GM12878 (cell line): Measurements from ENCODE around the gene PTGES2. TPM values are rescaled to one million over a fixed set of nuclear protein-coding genes. Genes with fewer than 3 reads are reported as not detected.

Experiments
- BCL11A ChIP-seq: IDR thresholded peaks from 2 replicates; pipeline ENCODE4 v1.6.1; 2011; ENCODE audit warnings: low read depth, low read length
- BHLHE40 ChIP-seq, 2 experiments: fragments of 450-650 bp in 1 of 2; IDR thresholded peaks; 2 replicates each; pipeline ENCODE4 v1.6.1; 2011 to 2017; ENCODE audit warnings: low read depth in 2 of 2, borderline replicate concordance in 1 of 2, improper control_type of control experiment in 1 of 2, low read length in 1 of 2, mild to moderate bottlenecking in 1 of 2
- CBFB ChIP-seq: IDR thresholded peaks from 2 replicates; pipeline ENCODE4 v1.6.1; 2016; ENCODE audit warnings: antibody characterized with exemption, low read depth
- CEBPB ChIP-seq, 2 experiments: fragments of 150-350 bp in 1 of 2; IDR thresholded peaks; 2 replicates each; pipeline ENCODE4 v1.6.1; 2012 to 2014; ENCODE audit warnings: low read depth in 2 of 2, low read length in 2 of 2, borderline replicate concordance in 1 of 2, inconsistent platforms in 1 of 2
- E2F4 ChIP-seq: IDR thresholded peaks from 2 replicates; pipeline ENCODE4 v1.6.1; 2012; ENCODE audit warnings: low read depth, low read length, improper control_type of control experiment
- HCFC1 ChIP-seq: fragments of 150-350 bp; IDR thresholded peaks from 2 replicates; pipeline ENCODE4 v1.6.1; 2014; ENCODE audit warnings: low read length
- IRF4 ChIP-seq: IDR thresholded peaks from 2 replicates; pipeline ENCODE4 v1.6.1; 2011; ENCODE audit warnings: low read depth, low read length
- MAX ChIP-seq: IDR thresholded peaks from 2 replicates; pipeline ENCODE4 v1.6.1; 2012; ENCODE audit warnings: low read depth, low read length, improper control_type of control experiment
- MEF2A ChIP-seq: IDR thresholded peaks from 2 replicates; pipeline ENCODE4 v1.6.1; 2011; ENCODE audit warnings: low read depth, mild to moderate bottlenecking, low read length, moderate library complexity; ENCODE audit not compliant: insufficient read depth
- NFYA ChIP-seq: IDR thresholded peaks from 2 replicates; pipeline ENCODE4 v1.6.1; 2011; ENCODE audit warnings: low read depth, mild to moderate bottlenecking, low read length, improper control_type of control experiment, borderline replicate concordance
- PAX8 ChIP-seq: fragments of 450-650 bp; IDR thresholded peaks from 2 replicates; pipeline ENCODE4 v1.6.1; 2017; ENCODE audit warnings: mild to moderate bottlenecking, moderate library complexity
- PML ChIP-seq: IDR thresholded peaks from 2 replicates; pipeline ENCODE4 v1.6.1; 2012; ENCODE audit warnings: low read length, inconsistent platforms
- POLR2A ChIP-seq: IDR thresholded peaks from 2 replicates; pipeline ENCODE4 v1.6.1; 2011; ENCODE audit warnings: low read depth, mild to moderate bottlenecking, low read length
- POU2F2 ChIP-seq: IDR thresholded peaks from 3 replicates; pipeline ENCODE4 v1.6.1; 2011; ENCODE audit warnings: low read depth, mild to moderate bottlenecking, low read length, borderline replicate concordance
- RFX5 ChIP-seq: IDR thresholded peaks from 2 replicates; pipeline ENCODE4 v1.6.1; 2011; ENCODE audit warnings: low read depth, low read length, improper control_type of control experiment
- SMARCA5 ChIP-seq: fragments of 450-650 bp; IDR thresholded peaks from 2 replicates; pipeline ENCODE4 v1.6.1; 2017; ENCODE audit warnings: mild to moderate bottlenecking
- polyA plus RNA-seq, 11 experiments: library from polyadenylated mRNA; depleted of rRNA in 4 of 11; unstranded in 6 of 11; stranded (reverse) in 5 of 11; fragments of >200 nt; fragmentation: Nextera tagmentation in 4 of 11; fragmentation: Illumina TruSeq in 1 of 11; extraction: Ambion mirVana in 4 of 11; extraction: Trizol in 1 of 11; gene quantifications; 1 replicate in 1 of 11; 2 replicates in 10 of 11; pipeline versions ENCODE4 v1.2.1 to v1.2.3, GENCODE V29; 2011 to 2016; ENCODE audit warnings: inconsistent platforms in 2 of 11, missing spikeins in 2 of 11, low read depth in 1 of 11
- total RNA-seq, 4 experiments: library from RNA; depleted of rRNA in 3 of 4; stranded (reverse); fragments of >200 nt in 3 of 4; fragmentation: Illumina TruSeq in 1 of 4; extraction: Trizol in 1 of 4; gene quantifications; 2 replicates each; pipeline versions ENCODE4 v1.2.1 to v1.2.3, GENCODE V29; 2013 to 2021
- TF ChIP-seq, protein P1 (sequence below), 3 experiments: IDR thresholded peaks in 2 of 3; conservative IDR thresholded peaks in 1 of 3; 2 replicates each; pipeline ENCODE4 v1.5.1; 2011; ENCODE audit warnings: low read depth in 3 of 3, low read length in 3 of 3, mild to moderate bottlenecking in 3 of 3, control low read depth in 2 of 3, moderate library complexity in 2 of 3, inconsistent platforms in 1 of 3, mixed read lengths in 1 of 3; ENCODE audit not compliant: control insufficient read depth in 2 of 3, insufficient read depth in 1 of 3; ENCODE audit errors: extremely low read depth in 1 of 3
- TF ChIP-seq, protein P2 (sequence below): fragments of 450-650 bp; IDR thresholded peaks from 2 replicates; pipeline ENCODE4 v1.6.1; 2017; ENCODE audit warnings: mild to moderate bottlenecking, moderate library complexity
- TF ChIP-seq, protein P3 (sequence below): fragments of 450-650 bp; IDR thresholded peaks from 2 replicates; pipeline ENCODE4 v1.6.1; 2017; ENCODE audit warnings: mild to moderate bottlenecking, low read depth, inconsistent platforms; ENCODE audit not compliant: poor library complexity, severe bottlenecking

PTGES2 gene
- total and polyA plus RNA-seq, 10 of the 15 experiments (the other 5 are each of a cell fraction or from before 2014, with no cell fraction given) = 2.1 to 141 (median 99.1) TPM

DNA sequence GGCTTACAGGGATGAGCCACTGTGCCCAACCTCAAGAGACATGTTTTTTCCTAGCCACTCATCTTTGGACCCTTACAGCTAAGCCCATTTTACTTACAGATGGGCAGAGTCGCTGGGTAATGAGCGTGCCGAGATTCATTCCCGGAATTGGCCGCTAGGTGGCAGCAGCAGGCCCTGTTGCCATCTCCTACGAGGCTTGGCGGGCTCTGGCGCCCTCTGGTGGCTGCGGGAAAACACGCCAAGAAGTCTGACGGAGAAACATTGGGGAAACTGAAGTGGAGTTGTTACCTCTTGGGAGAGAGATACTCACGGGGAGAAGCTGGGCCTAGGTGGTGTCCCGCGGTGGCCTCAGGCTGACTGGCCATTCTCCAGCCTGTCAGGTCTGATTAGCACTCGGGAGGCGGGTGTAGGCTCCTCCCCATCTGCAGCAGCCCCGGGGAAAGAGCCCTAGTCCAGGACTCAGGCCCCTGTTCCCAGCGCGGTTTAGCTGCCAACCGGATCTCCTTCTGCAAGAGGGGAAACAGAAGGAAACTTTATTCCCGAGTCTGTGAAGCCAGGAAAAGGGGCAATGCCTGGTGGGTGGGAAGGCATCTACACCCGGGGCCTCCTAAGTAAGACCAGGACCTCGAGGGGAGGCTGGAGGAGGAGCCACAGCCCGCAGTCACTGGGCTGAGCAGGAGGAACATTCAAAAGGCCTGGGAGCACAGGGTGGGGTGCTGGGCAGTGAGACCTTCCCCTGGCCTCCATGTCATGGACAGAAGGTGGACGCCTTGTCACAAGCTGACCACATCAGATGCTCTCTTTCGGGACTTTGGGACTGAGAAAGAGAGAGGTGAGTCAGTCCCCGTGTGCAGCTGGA lies 9.7 kb downstream of the PTGES2 start (continued):
- peak; percentile 59; the same call in 1 of the 2 replicates for TF ChIP-seq E2F4
- TF ChIP-seq, protein P1, sequence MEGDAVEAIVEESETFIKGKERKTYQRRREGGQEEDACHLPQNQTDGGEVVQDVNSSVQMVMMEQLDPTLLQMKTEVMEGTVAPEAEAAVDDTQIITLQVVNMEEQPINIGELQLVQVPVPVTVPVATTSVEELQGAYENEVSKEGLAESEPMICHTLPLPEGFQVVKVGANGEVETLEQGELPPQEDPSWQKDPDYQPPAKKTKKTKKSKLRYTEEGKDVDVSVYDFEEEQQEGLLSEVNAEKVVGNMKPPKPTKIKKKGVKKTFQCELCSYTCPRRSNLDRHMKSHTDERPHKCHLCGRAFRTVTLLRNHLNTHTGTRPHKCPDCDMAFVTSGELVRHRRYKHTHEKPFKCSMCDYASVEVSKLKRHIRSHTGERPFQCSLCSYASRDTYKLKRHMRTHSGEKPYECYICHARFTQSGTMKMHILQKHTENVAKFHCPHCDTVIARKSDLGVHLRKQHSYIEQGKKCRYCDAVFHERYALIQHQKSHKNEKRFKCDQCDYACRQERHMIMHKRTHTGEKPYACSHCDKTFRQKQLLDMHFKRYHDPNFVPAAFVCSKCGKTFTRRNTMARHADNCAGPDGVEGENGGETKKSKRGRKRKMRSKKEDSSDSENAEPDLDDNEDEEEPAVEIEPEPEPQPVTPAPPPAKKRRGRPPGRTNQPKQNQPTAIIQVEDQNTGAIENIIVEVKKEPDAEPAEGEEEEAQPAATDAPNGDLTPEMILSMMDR (IDR thresholded peaks at IDR 0.05 in 2 of 3, conservative IDR thresholded peaks at IDR 0.05 in 1 of 3; ENCODE audit: control insufficient read depth in 2 of 3, extremely low read depth in 1 of 3, insufficient read depth in 1 of 3, low read depth in 3 of 3, low read length in 3 of 3) = peak; percentile 100; a peak in 5 of 6 replicates
- peak; percentile 8; the same call in 1 of the 2 replicates for TF ChIP-seq BCL11A
- 0 out of 2 replicates have a peak, but pooled peaks have one; percentile 50 for TF ChIP-seq MEF2A
- no peak; the same call in 1 of the 2 replicates for TF ChIP-seq NFYA
- TF ChIP-seq, protein P2, sequence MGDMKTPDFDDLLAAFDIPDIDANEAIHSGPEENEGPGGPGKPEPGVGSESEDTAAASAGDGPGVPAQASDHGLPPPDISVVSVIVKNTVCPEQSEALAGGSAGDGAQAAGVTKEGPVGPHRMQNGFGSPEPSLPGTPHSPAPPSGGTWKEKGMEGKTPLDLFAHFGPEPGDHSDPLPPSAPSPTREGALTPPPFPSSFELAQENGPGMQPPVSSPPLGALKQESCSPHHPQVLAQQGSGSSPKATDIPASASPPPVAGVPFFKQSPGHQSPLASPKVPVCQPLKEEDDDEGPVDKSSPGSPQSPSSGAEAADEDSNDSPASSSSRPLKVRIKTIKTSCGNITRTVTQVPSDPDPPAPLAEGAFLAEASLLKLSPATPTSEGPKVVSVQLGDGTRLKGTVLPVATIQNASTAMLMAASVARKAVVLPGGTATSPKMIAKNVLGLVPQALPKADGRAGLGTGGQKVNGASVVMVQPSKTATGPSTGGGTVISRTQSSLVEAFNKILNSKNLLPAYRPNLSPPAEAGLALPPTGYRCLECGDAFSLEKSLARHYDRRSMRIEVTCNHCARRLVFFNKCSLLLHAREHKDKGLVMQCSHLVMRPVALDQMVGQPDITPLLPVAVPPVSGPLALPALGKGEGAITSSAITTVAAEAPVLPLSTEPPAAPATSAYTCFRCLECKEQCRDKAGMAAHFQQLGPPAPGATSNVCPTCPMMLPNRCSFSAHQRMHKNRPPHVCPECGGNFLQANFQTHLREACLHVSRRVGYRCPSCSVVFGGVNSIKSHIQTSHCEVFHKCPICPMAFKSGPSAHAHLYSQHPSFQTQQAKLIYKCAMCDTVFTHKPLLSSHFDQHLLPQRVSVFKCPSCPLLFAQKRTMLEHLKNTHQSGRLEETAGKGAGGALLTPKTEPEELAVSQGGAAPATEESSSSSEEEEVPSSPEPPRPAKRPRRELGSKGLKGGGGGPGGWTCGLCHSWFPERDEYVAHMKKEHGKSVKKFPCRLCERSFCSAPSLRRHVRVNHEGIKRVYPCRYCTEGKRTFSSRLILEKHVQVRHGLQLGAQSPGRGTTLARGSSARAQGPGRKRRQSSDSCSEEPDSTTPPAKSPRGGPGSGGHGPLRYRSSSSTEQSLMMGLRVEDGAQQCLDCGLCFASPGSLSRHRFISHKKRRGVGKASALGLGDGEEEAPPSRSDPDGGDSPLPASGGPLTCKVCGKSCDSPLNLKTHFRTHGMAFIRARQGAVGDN = no peak
- TF ChIP-seq POU2F2 = peak; percentile 86; the same call in 2 of the 3 replicates
- peak; percentile 99 for TF ChIP-seq SMARCA5
- TF ChIP-seq MAX = 0 out of 2 replicates have a peak, but pooled peaks have one; percentile 38
- peak in 1 of 2 experiments; percentile 27; a peak in 1 of 4 replicates for TF ChIP-seq CEBPB (IDR thresholded peaks at IDR 0.05; ENCODE audit: borderline replicate concordance in 1 of 2, low read depth in 2 of 2, low read length in 2 of 2)
- peak; percentile 54 for TF ChIP-seq CBFB
- no peak for TF ChIP-seq PML
- TF ChIP-seq PAX8 = no peak
- peak; percentile 47 for TF ChIP-seq HCFC1
- peak; percentile 48 to 75; a peak in 3 of 4 replicates for TF ChIP-seq BHLHE40 (IDR thresholded peaks at IDR 0.05; ENCODE audit: borderline replicate concordance in 1 of 2, low read depth in 2 of 2, low read length in 1 of 2)
- TF ChIP-seq RFX5 = no peak
- TF ChIP-seq IRF4 = peak; percentile 64; the same call in 1 of the 2 replicates
- TF ChIP-seq POLR2A = peak; percentile 65
- TF ChIP-seq, protein P3, sequence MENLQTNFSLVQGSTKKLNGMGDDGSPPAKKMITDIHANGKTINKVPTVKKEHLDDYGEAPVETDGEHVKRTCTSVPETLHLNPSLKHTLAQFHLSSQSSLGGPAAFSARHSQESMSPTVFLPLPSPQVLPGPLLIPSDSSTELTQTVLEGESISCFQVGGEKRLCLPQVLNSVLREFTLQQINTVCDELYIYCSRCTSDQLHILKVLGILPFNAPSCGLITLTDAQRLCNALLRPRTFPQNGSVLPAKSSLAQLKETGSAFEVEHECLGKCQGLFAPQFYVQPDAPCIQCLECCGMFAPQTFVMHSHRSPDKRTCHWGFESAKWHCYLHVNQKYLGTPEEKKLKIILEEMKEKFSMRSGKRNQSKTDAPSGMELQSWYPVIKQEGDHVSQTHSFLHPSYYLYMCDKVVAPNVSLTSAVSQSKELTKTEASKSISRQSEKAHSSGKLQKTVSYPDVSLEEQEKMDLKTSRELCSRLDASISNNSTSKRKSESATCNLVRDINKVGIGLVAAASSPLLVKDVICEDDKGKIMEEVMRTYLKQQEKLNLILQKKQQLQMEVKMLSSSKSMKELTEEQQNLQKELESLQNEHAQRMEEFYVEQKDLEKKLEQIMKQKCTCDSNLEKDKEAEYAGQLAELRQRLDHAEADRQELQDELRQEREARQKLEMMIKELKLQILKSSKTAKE = no peak
